Neural cell (in vitro differentiated cells): ENCODE data around the gene SHISAL1. TPM values are rescaled to one million over a fixed set of nuclear protein-coding genes. Genes with fewer than 3 reads are reported as not detected.

Experiments
- H2AFZ ChIP-seq: fragments of 200-600, 300-800 bp; sonication (generic), shearing (Covaris generic); 2 replicates; pipeline ENCODE4 v1.6.0; 2014; ENCODE audit warnings: low read depth, mild to moderate bottlenecking, antibody characterized with exemption, low read length, moderate library complexity
- H3F3A ChIP-seq: fragments of 200-600 bp; shearing (Covaris generic); 2 replicates; pipeline ENCODE4 v1.6.1; 2016; ENCODE audit warnings: mild to moderate bottlenecking, moderate library complexity, mixed read lengths, antibody characterized with exemption, low read length; ENCODE audit not compliant: insufficient read depth, poor library complexity, severe bottlenecking
- H3K27ac ChIP-seq: fragments of 200-600, 300-800 bp; sonication (generic), shearing (Covaris generic); 2 replicates; pipeline ENCODE4 v1.5.1; 2014; ENCODE audit warnings: mild to moderate bottlenecking, low read length, moderate library complexity
- H3K27me3 ChIP-seq: fragments of 300-800, 200-600 bp; sonication (generic), shearing (Covaris generic); 2 replicates; pipeline ENCODE4 v1.6.0; 2014; ENCODE audit warnings: mild to moderate bottlenecking, low read depth, low read length, moderate library complexity; ENCODE audit not compliant: insufficient read depth
- H3K36me3 ChIP-seq: fragments of 300-800, 200-600 bp; sonication (generic), shearing (Covaris generic); 2 replicates; pipeline ENCODE4 v1.5.1; 2014; ENCODE audit warnings: mild to moderate bottlenecking, antibody characterized with exemption, low read length, moderate library complexity; ENCODE audit not compliant: insufficient read depth
- H3K4me2 ChIP-seq: fragments of 300-800, 200-600 bp; sonication (generic), shearing (Covaris generic); 2 replicates; pipeline ENCODE4 v1.6.0; 2014; ENCODE audit warnings: mild to moderate bottlenecking, low read length
- H3K4me3 ChIP-seq: fragments of 300-800, 200-600 bp; sonication (generic), shearing (Covaris generic); 2 replicates; pipeline ENCODE4 v1.5.1; 2014; ENCODE audit warnings: mild to moderate bottlenecking, low read length, moderate library complexity
- H3K79me2 ChIP-seq: fragments of 200-600 bp; shearing (Covaris generic); replicated peaks from 2 replicates; pipeline ENCODE4 v1.6.0; 2014; ENCODE audit warnings: mild to moderate bottlenecking, low read length, moderate library complexity; ENCODE audit not compliant: insufficient read depth
- H3K9ac ChIP-seq: fragments of 300-800, 200-600 bp; sonication (generic), shearing (Covaris generic); 2 replicates; pipeline ENCODE4 v1.6.1; 2016; ENCODE audit warnings: mild to moderate bottlenecking, low read length, mixed read lengths
- H3K9me2 ChIP-seq: fragments of 200-600 bp; shearing (Covaris generic); 2 replicates; pipeline ENCODE4 v1.6.1; 2016; ENCODE audit warnings: mild to moderate bottlenecking, low read length, mixed read lengths; ENCODE audit not compliant: insufficient read depth
- H3K9me3 ChIP-seq: fragments of 200-600, 300-800 bp; sonication (generic), shearing (Covaris generic); 2 replicates; pipeline ENCODE4 v1.6.1; 2016; ENCODE audit warnings: mild to moderate bottlenecking, mixed run types, low read length, moderate library complexity, mixed read lengths
- H4K20me1 ChIP-seq: fragments of 200-600 bp; shearing (Covaris generic); 2 replicates; pipeline ENCODE4 v1.6.1; 2016; ENCODE audit warnings: mild to moderate bottlenecking, mixed run types; ENCODE audit not compliant: insufficient read depth
- CTCF ChIP-seq: fragments of 450-650 bp; IDR thresholded peaks from 2 replicates; pipeline ENCODE4 v1.5.1; 2014; ENCODE audit warnings: antibody characterized with exemption, mild to moderate bottlenecking, moderate library complexity; ENCODE audit not compliant: poor library complexity, severe bottlenecking
- EP300 ChIP-seq: fragments of 450-650 bp; conservative IDR thresholded peaks from 2 replicates; pipeline ENCODE4 v1.6.1; 2014; ENCODE audit warnings: antibody characterized with exemption, mild to moderate bottlenecking, moderate library complexity; ENCODE audit not compliant: poor library complexity, severe bottlenecking
- EZH2 ChIP-seq: fragments of 200-600, 300-800 bp; shearing (Covaris generic), sonication (generic); IDR thresholded peaks from 2 replicates; pipeline ENCODE4 v1.6.1; 2014; ENCODE audit warnings: antibody characterized with exemption, low read length, borderline replicate concordance, mild to moderate bottlenecking; ENCODE audit not compliant: insufficient read depth, poor library complexity, severe bottlenecking
- MXI1 ChIP-seq: fragments of 450-650 bp; conservative IDR thresholded peaks from 2 replicates; pipeline ENCODE4 v1.6.1; 2014; ENCODE audit warnings: antibody characterized with exemption, mild to moderate bottlenecking; ENCODE audit not compliant: poor library complexity, severe bottlenecking
- POLR2AphosphoS5 ChIP-seq: IDR thresholded peaks from 2 replicates; pipeline ENCODE4 v1.6.1; 2012
- RAD21 ChIP-seq: fragments of 450-650 bp; conservative IDR thresholded peaks from 2 replicates; pipeline ENCODE4 v1.6.1; 2014; ENCODE audit warnings: antibody characterized with exemption, mild to moderate bottlenecking, moderate library complexity
- REST ChIP-seq: IDR thresholded peaks from 2 replicates; pipeline ENCODE4 v1.6.1; 2012; ENCODE audit warnings: borderline replicate concordance
- SMC3 ChIP-seq: fragments of 450-650 bp; conservative IDR thresholded peaks from 2 replicates; pipeline ENCODE4 v1.6.1; 2014; ENCODE audit warnings: antibody characterized with exemption, mild to moderate bottlenecking, moderate library complexity; ENCODE audit not compliant: poor library complexity
- TAF1 ChIP-seq: IDR thresholded peaks from 2 replicates; pipeline ENCODE4 v1.6.1; 2012; ENCODE audit warnings: low read depth
- polyA plus RNA-seq: library from polyadenylated mRNA; depleted of rRNA; stranded (reverse); fragments of >200 nt; gene quantifications from 2 replicates; pipeline ENCODE4 v1.2.3, GENCODE V29; 2014

The SHISAL1 gene
- polyA plus RNA-seq, 1 donor from 2014 or later = 15.4 TPM

- Histone ChIP-seq H3K36me3 (no peaks in the 10 kb centered on the region), H3K9me3 (no peaks in the 10 kb centered on the region), H3K79me2 (no peaks in the 10 kb centered on the region), H3K9me2 (no peaks in the 10 kb centered on the region), H3K4me3 (no peak overlapping the region), H3F3A (no peaks in the 10 kb centered on the region), H3K27me3 (no peaks in the 10 kb centered on the region), H3K27ac (no peak overlapping the region), H3K9ac (no peak overlapping the region), H2AFZ (no peak overlapping the region), H3K4me2 (no peak overlapping the region), H4K20me1 (no peaks in the 10 kb centered on the region)
- TF ChIP-seq CTCF = no peak
- no peak for TF ChIP-seq TAF1
- no peak for TF ChIP-seq REST
- TF ChIP-seq SMC3 = no peak
- no peak for TF ChIP-seq RAD21
- TF ChIP-seq MXI1 = no peak
- TF ChIP-seq POLR2AphosphoS5 = no peak
- TF ChIP-seq EZH2 = no peak
- no peak for TF ChIP-seq EP300
These were observed 18.9 kb downstream of the SHISAL1 start for GRCh38 chr22:44293876-44294275.

GRCh38 chr22:44293034-44293433 lies 19.7 kb downstream of the SHISAL1 start:
- no peaks in the 10 kb centered on the region for H4K20me1 ChIP-seq
- no peak overlapping the region for H3K4me3 ChIP-seq
- no peak overlapping the region for H3K4me2 ChIP-seq
- no peaks in the 10 kb centered on the region for H3K36me3 ChIP-seq
- no peaks in the 10 kb centered on the region for H3F3A ChIP-seq
- no peak for TF ChIP-seq POLR2AphosphoS5
- TF ChIP-seq RAD21 = no peak
- TF ChIP-seq CTCF = no peak
- no peak for TF ChIP-seq REST
- no peak for TF ChIP-seq MXI1
- TF ChIP-seq EP300 = no peak
- TF ChIP-seq TAF1 = no peak
- TF ChIP-seq SMC3 = no peak
- TF ChIP-seq EZH2 = no peak
- H3K9ac ChIP-seq = no peak overlapping the region
- no peaks in the 10 kb centered on the region for H3K9me3 ChIP-seq
- no peak overlapping the region for H2AFZ ChIP-seq
- no peaks in the 10 kb centered on the region for H3K9me2 ChIP-seq
- no peaks in the 10 kb centered on the region for H3K27me3 ChIP-seq
- no peaks in the 10 kb centered on the region for H3K79me2 ChIP-seq
- no peak overlapping the region for H3K27ac ChIP-seq
